Type B pancreatic cell (in vitro differentiated cells): Measurements from ENCODE around the gene LCN15. TPM values are rescaled to one million over a fixed set of nuclear protein-coding genes. Genes with fewer than 3 reads are reported as not detected.

Experiments used
- DNase-seq: peaks from one replicate; pipeline ENCODE4 v3.0.0; 2021; ENCODE audit warnings: mixed read lengths; ENCODE audit not compliant: unreplicated experiment; ENCODE audit errors: extremely low spot score
- H3K27ac Mint-ChIP-seq: 2 replicates; pipeline ENCODE4 v1.8.0; 2021; ENCODE audit warnings: mild to moderate bottlenecking, mixed read lengths
- H3K27me3 Mint-ChIP-seq: 2 replicates; pipeline ENCODE4 v1.8.0; 2021; ENCODE audit warnings: mixed read lengths
- H3K36me3 Mint-ChIP-seq: 2 replicates; pipeline ENCODE4 v1.8.0; 2021; ENCODE audit warnings: mixed read lengths
- H3K4me1 Mint-ChIP-seq: one replicate; pipeline ENCODE4 v1.8.0; 2021; ENCODE audit warnings: mixed read lengths; ENCODE audit not compliant: unreplicated experiment
- H3K4me3 Mint-ChIP-seq: 2 replicates; pipeline ENCODE4 v1.8.0; 2021; ENCODE audit warnings: mild to moderate bottlenecking, mixed read lengths
- H3K9me3 Mint-ChIP-seq: 2 replicates; pipeline ENCODE4 v1.8.0; 2021; ENCODE audit warnings: mixed read lengths
- total RNA-seq: library from RNA; stranded (reverse); gene quantifications from 2 replicates; pipeline ENCODE4 v1.2.1, GENCODE V29; 2021; ENCODE audit warnings: low replicate concordance
- TF ChIP-seq, protein P1 (sequence below): fragments of 200-600 bp; sonication (generic); conservative IDR thresholded peaks from 2 replicates; pipeline ENCODE4 v1.5.0; 2021; ENCODE audit warnings: antibody characterized with exemption, mild to moderate bottlenecking

The LCN15 gene
- total RNA-seq, 1 donor from 2014 or later = 0.77 TPM

DNA sequence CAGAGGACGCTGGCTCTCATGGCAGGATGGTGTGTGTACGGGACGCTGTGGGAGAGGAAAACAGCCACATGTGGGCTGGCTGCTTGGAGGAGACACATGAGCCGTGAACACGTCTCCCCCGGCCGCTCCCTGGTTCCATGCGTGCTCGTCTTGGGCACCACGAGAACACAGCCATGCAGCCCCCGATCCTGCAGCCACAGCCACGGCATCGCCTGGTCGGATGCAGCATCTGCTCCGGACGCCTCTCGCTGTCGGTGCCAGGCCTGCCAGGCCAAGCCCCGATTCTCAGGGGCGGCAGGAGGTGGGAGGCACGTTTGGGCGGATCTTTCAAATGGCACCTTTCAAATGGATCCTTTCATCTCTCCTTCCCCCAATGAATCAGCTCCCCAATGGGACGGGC is 24.8 kb downstream of the LCN15 start:
- Mint-ChIP-seq H3K27me3 (peaks cover 3% of the 10 kb centered on the region), H3K9me3 (no peaks in the 10 kb centered on the region), H3K4me1 (no peaks in the 10 kb centered on the region), H3K27ac (no peak overlapping the region), H3K4me3 (no peak overlapping the region), H3K36me3 (no peaks in the 10 kb centered on the region)
- TF ChIP-seq, protein P1, sequence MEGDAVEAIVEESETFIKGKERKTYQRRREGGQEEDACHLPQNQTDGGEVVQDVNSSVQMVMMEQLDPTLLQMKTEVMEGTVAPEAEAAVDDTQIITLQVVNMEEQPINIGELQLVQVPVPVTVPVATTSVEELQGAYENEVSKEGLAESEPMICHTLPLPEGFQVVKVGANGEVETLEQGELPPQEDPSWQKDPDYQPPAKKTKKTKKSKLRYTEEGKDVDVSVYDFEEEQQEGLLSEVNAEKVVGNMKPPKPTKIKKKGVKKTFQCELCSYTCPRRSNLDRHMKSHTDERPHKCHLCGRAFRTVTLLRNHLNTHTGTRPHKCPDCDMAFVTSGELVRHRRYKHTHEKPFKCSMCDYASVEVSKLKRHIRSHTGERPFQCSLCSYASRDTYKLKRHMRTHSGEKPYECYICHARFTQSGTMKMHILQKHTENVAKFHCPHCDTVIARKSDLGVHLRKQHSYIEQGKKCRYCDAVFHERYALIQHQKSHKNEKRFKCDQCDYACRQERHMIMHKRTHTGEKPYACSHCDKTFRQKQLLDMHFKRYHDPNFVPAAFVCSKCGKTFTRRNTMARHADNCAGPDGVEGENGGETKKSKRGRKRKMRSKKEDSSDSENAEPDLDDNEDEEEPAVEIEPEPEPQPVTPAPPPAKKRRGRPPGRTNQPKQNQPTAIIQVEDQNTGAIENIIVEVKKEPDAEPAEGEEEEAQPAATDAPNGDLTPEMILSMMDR = no peak
- no peak for DNase-seq

DNA sequence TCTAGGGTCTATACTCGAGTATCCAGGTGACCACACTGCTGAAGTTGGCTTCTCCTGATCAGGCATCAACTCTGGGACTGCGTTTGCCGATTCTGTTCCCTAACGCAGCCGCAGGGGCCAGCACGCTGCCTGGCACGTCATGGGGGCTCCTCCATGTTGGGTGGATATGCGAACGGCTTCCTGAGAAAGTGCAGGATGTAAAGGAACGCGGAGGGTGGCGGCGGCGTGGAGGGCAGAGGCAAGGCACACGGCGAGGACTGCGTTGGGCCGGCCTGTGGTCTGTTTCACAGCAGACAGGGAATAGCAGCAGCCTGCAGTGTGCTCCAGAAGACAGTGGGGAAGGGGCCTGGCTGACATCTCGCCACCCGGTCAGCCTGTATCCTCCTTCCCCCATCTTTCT is 25.4 kb downstream of the LCN15 start:
- Mint-ChIP-seq H3K27me3 (peaks cover 3% of the 10 kb centered on the region), H3K4me3 (no peak overlapping the region)

DNA sequence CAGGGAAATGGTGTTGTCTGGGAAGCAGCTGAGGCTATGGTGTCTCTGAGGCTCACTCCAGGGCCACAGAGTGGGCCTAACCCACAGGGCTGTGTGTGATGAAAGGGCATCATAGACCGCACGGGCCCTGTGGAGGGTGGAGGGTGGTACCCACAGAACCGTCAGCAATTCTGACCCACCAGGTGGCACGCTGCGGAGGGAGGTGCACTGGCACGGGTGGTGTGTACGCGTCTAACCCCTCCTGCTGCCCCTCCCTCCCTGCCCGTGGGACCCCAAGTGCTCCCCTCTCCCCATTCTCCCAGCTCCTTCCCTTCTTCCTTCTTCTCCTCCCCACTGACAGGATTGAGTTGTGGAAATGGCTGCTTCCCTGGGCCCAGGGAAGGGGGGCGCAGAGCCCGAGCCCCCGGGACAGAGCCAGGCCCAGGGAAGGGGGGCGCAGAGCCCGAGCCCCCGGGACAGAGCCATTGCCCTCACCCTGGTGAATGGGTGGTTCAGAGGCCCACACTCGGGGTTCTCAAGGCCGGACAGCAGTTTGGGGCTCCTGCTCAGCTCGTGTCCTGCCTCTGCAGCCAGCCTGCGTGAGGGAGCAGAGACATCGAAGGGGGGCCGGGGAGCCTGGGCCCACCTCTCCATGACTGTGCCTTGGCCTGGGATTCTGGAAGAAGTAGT is 28.4 kb downstream of the LCN15 start:
- no peak overlapping the region for H3K4me3 Mint-ChIP-seq
- TF ChIP-seq, protein P1 = no peak

More for the DNA sequence above, 25.4 kb downstream of the LCN15 start:
- H3K27ac Mint-ChIP-seq = no peak overlapping the region
- no peaks in the 10 kb centered on the region for H3K36me3 Mint-ChIP-seq
- TF ChIP-seq, protein P1 = no peak
- no peak for DNase-seq
- no peaks in the 10 kb centered on the region for H3K4me1 Mint-ChIP-seq
- no peaks in the 10 kb centered on the region for H3K9me3 Mint-ChIP-seq

DNA sequence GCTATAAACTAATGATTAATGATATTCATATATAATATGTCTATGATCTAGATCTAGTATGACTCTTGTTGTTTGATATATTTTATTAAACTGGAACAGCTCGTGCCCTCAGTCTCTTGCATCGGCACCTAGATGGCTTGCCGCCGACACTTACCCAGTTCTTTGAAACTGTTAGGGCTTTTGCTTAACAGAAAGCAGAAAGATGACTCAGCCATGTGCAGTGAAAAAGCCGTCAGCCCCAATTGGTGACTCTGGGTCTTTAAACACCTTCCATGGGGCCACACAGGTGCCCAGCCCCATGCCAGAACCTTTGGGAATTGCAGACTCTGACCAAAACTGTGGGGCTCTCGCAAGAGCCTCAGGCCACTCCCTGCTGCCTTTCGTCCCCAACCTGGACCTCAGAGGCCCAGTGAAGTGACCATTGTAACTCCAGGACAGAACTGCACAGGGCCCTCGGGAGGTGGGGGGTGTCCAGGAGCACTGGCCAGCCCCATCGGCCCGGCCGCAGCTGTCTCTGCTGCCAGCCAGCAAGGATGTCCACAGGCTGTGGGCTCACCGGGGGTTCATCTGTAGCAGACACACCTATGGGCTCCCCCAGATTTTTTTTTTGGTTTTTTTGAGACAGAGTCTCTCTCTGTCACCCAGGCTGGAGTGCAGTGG is 29.4 kb downstream of the LCN15 start:
- H3K9me3 Mint-ChIP-seq = no peaks in the 10 kb centered on the region
- peaks cover 3% of the 10 kb centered on the region for H3K27me3 Mint-ChIP-seq
- H3K4me1 Mint-ChIP-seq = peaks cover 7% of the 10 kb centered on the region
- no peak overlapping the region for H3K27ac Mint-ChIP-seq
- TF ChIP-seq, protein P1 = no peak
- DNase-seq = no peak
- no peaks in the 10 kb centered on the region for H3K36me3 Mint-ChIP-seq
- no peak overlapping the region for H3K4me3 Mint-ChIP-seq

More for the DNA sequence above, 28.4 kb downstream of the LCN15 start:
- Mint-ChIP-seq H3K27ac (no peak overlapping the region), H3K4me1 (peaks cover 7% of the 10 kb centered on the region), H3K36me3 (no peaks in the 10 kb centered on the region), H3K27me3 (peaks cover 3% of the 10 kb centered on the region), H3K9me3 (no peaks in the 10 kb centered on the region)
- DNase-seq = no peak

DNA sequence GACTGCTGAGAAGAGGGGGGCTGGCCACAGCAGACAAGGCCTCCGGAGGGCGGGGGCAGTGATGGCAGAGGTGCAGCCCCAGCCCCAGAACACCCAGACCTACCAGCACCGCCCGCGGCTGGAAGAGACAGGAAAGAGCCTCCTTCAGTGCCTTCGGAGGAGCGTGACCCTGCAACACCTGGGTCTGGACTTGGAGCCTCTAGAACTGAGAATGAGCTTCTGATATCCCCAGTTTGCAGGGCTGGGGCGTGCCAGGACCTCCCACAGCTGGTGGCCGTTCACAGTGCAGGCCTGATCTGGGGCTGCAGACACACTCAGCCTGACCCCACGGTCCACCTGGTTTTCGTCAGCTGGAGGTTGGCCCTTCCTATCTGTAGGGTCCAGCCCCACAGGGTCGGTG is 30.7 kb downstream of the LCN15 start:
- Mint-ChIP-seq H3K27ac (no peak overlapping the region), H3K9me3 (no peaks in the 10 kb centered on the region), H3K27me3 (no peaks in the 10 kb centered on the region), H3K4me1 (peaks cover 11% of the 10 kb centered on the region), H3K36me3 (no peaks in the 10 kb centered on the region), H3K4me3 (no peak overlapping the region)
- TF ChIP-seq, protein P1 = no peak
- no peak for DNase-seq
